ENCODE results near the gene SLC2A8. TPM values are rescaled to one million over a fixed set of nuclear protein-coding genes. Genes with fewer than 3 reads are reported as not detected.

Gene SLC2A8
- total RNA-seq, 1 donor from 2014 or later, result 75.7 TPM

DNA sequence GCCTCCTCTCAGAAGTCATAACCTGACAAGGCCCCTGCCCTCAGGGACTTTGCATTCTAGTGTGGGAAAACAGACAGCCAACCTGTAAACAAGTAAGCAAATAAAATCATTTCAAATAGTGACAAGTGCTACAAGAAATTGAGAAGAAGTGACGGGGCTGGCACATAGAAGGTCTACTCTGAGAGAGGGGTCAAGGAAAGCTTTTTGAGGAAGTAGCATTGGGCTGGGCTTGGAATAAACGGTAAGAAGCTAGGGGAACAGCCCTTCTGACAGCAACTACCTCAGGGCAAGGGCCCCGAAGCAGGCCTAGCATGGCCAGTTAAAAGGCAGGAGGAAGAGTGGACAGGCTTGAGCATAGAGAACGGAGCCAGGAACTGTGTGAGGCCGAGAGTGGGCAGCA lies 4.8 kb upstream of the SLC2A8 start:
- TF ChIP-seq, protein P1, sequence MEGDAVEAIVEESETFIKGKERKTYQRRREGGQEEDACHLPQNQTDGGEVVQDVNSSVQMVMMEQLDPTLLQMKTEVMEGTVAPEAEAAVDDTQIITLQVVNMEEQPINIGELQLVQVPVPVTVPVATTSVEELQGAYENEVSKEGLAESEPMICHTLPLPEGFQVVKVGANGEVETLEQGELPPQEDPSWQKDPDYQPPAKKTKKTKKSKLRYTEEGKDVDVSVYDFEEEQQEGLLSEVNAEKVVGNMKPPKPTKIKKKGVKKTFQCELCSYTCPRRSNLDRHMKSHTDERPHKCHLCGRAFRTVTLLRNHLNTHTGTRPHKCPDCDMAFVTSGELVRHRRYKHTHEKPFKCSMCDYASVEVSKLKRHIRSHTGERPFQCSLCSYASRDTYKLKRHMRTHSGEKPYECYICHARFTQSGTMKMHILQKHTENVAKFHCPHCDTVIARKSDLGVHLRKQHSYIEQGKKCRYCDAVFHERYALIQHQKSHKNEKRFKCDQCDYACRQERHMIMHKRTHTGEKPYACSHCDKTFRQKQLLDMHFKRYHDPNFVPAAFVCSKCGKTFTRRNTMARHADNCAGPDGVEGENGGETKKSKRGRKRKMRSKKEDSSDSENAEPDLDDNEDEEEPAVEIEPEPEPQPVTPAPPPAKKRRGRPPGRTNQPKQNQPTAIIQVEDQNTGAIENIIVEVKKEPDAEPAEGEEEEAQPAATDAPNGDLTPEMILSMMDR (IDR thresholded peaks at IDR 0.05), result no peak
- Histone ChIP-seq H3K9me3 (no peaks in the 10 kb centered on the region), H3K36me3 (peaks cover 17 to 35% of the 10 kb centered on the region in 2 donors), H3K4me3 (no peak overlapping the region), H3K27ac (no peak overlapping the region), H3K4me1 (peaks cover 0 to 9% of the 10 kb centered on the region in 2 donors), H3K27me3 (no peaks in the 10 kb centered on the region)
- intact Hi-C loops (cut with DNase I), result no loop called here
- DNase-seq (ENCODE audit: low spot score in 2 of 2), result no peak

DNA sequence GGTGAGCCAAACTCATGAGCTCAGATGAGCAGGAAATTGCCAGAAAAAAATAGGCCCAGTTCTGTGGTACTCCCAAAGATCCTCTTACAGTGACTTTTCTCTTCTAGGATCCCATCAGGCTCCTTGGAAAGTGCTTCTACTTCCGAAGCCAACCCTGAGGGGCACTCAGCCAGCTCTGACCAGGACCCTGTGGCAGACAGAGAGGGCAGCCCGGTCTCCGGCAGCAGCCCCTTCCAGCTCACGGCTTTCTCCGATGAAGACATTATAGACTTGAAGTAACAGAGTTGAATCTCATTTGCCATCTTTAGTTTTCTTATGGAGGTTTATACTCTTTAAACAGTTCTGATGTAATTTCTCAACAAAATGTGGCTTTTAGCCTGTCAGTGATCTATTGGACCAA lies 4.0 kb upstream of the SLC2A8 start:
- no peaks in the 10 kb centered on the region for H3K9me3 ChIP-seq
- H3K27ac ChIP-seq, result no peak overlapping the region
- no peaks in the 10 kb centered on the region for H3K27me3 ChIP-seq
- DNase-seq (ENCODE audit: low spot score in 2 of 2), result no peak
- TF ChIP-seq, protein P1 (IDR thresholded peaks at IDR 0.05), result no peak
- peaks cover 0 to 6% of the 10 kb centered on the region in 2 donors for H3K4me1 ChIP-seq
- no peak overlapping the region for H3K4me3 ChIP-seq
- intact Hi-C loops (cut with DNase I), result no loop called here
- H3K36me3 ChIP-seq, result peaks cover 17 to 35% of the 10 kb centered on the region in 2 donors

DNA sequence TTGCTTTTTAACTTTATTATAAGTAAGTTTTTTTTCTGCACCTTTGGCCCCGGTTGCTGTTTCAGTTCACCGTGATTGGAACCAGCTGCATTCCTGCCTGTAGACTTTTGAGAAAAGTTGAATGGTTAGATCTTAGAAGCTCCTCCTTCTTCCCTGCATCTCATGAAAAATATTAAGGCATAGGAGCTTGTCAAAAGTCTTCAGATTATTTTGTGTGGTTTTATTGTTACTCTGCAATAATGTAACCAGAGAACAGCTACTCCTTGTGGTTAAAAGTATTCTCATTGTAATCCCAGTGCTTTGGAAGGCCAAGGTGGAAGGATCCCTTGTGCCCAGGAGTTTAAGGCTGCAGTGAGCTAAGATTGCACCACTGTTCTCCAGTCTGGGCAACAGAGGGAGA lies 3.3 kb upstream of the SLC2A8 start:
- H3K4me3 ChIP-seq, result no peak overlapping the region
- TF ChIP-seq, protein P1 (IDR thresholded peaks at IDR 0.05), result no peak
- H3K27ac ChIP-seq, result no peak overlapping the region
- intact Hi-C loops (cut with DNase I), result no loop called here
- no peak for DNase-seq (ENCODE audit: low spot score in 2 of 2)
- peaks cover 0 to 9% of the 10 kb centered on the region in 2 donors for H3K4me1 ChIP-seq
- peaks cover 17 to 35% of the 10 kb centered on the region in 2 donors for H3K36me3 ChIP-seq
- no peaks in the 10 kb centered on the region for H3K27me3 ChIP-seq
- H3K9me3 ChIP-seq, result no peaks in the 10 kb centered on the region

DNA sequence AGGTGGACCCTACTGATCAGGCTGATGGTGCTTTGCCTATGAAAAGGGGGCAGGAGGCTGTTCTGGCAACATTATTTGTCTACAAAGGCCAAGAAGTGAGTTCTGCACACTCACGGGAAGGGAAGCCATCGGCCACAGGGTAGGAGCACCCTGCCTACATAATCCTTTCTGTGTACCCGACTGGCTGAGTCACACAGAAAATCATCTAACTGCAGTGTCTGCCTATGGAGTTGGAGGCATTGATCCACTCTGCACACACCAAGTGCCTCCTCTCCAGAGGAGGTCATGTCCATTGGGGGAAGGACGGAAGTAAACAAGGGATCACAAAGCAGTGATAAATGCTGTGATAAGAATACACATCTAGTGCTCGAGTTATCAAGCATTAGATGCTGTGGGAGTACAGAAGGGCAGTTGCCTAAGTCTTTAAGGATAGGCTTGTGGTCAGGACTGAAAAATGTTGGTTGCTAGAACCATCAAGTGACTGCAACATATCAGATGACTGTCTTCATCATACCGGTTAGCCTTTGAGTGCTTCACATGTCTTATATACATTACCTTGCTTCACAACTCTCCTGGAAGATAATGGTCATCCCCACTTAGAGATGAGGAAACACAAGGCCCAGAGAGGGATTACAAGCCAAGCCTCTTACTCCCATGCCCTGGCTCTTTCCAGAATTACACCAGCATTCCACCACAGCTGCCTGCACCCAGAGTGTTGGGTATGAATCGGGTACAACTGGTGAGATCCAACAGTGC lies 1.3 kb upstream of the SLC2A8 start:
- Histone ChIP-seq H3K27me3 (no peaks in the 10 kb centered on the region), H3K27ac (peak overlapping the region in 1 of 2 donors; percentile 0), H3K4me1 (peaks cover 0 to 14% of the 10 kb centered on the region in 2 donors), H3K9me3 (no peaks in the 10 kb centered on the region), H3K36me3 (peaks cover 17 to 19% of the 10 kb centered on the region in 2 donors), H3K4me3 (peak overlapping the region in 1 of 2 donors; percentile 61)
- intact Hi-C loops (cut with DNase I), result loop anchor here (1.0 to 2.0 kb wide), 3 partner anchors 35 to 85 kb away; partner anchors contain the start of genes LRSAM1 and RPL12
- DNase-seq (ENCODE audit: low spot score in 2 of 2), result no peak
- TF ChIP-seq, protein P1 (IDR thresholded peaks at IDR 0.05), result no peak

DNA sequence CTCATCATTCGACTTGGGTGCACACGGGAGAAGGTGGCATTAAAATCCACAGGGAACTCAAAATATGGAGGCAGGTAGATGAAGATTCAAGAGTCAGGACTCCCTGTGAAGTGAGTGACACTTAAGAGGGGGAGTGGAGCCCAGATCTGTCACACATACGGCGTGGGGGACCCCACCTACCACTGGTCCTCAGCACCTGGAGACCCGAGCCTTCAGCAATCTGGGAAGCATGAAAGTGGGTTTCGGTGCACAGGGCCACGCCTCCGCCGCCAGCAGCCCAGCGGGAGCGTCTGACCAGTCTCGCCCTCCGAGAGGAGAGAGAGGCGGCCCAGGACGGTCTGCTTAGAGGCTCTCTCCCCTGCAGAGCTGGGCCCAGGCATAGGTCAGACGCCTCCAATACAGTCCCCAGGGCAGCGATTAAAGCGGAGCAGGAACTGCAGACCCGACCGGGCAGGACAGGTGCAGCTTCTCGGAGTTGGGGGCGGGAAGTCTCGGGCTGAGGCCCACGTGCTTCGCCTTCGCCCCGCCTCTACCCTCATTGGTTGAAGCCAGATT lies 639 bp upstream of the SLC2A8 start:
- Histone ChIP-seq H3K27me3 (no peaks in the 10 kb centered on the region), H3K9me3 (no peaks in the 10 kb centered on the region), H3K4me1 (peaks cover 0 to 14% of the 10 kb centered on the region in 2 donors), H3K4me3 (peak overlapping the region; percentile 51 to 61), H3K36me3 (peaks cover 13 to 15% of the 10 kb centered on the region in 2 donors), H3K27ac (peak overlapping the region; percentile 0 to 36)
- intact Hi-C loops (cut with DNase I), result loop anchor here (1.0 to 2.0 kb wide), 3 partner anchors 36 to 86 kb away; partner anchors contain the start of genes LRSAM1 and RPL12
- TF ChIP-seq, protein P1 (IDR thresholded peaks at IDR 0.05), result no peak
- DNase-seq (ENCODE audit: low spot score in 2 of 2), result no peak

All from ascending aorta (tissue), 2 donors.